Kidney epithelial cell (primary cell): Measurements from ENCODE around the gene GNE. TPM values are rescaled to one million over a fixed set of nuclear protein-coding genes. Genes with fewer than 3 reads are reported as not detected.

Experiments used
- DNase-seq: peaks from one replicate; pipeline ENCODE4 v3.0.0-alpha.2; 2010; ENCODE audit warnings: low read depth
- H3K27me3 ChIP-seq: 2 replicates; pipeline ENCODE4 v1.6.0; 2011; ENCODE audit warnings: low read length; ENCODE audit not compliant: control insufficient read depth, insufficient read depth
- H3K36me3 ChIP-seq: 2 replicates; pipeline ENCODE4 v1.5.1; 2011; ENCODE audit warnings: low read length; ENCODE audit not compliant: control insufficient read depth, insufficient read depth
- H3K4me3 ChIP-seq: 2 replicates; pipeline ENCODE4 v1.5.1; 2011; ENCODE audit warnings: low read depth, mild to moderate bottlenecking, control low read depth, low read length
- total RNA-seq: library from RNA; depleted of rRNA; stranded (reverse); fragments of >200 nt; gene quantifications from 2 replicates; pipeline ENCODE4 v1.2.3, GENCODE V29; 2015
- TF ChIP-seq, protein P1 (sequence below): IDR thresholded peaks from 2 replicates; pipeline ENCODE4 v1.5.1; 2011; ENCODE audit warnings: mild to moderate bottlenecking, moderate library complexity, low read length, control low read depth, inconsistent platforms; ENCODE audit not compliant: insufficient read depth, poor library complexity, severe bottlenecking

The GNE gene
- total RNA-seq, 1 donor from 2014 or later: 23.9 TPM

DNA sequence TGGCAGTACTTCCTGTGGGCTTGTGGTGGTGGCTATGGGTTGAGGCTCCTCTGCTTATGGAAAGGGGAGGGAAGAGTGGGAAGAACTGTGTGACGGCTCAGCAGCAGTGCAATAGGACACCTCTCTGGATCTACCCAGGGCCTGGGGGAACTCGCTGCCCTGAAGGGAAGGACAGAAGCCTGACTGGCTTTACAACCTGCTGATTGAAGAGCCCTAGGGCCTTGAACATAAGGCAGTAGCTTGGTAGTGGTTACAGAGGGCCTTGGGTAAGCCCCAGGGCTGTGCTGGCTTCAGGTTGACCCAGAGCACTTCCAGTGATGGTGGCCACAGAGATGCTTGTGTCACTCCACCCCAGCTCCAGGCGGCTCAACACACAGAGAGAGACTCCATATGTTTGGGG, 83.5 kb downstream of the GNE start:
- H3K36me3 ChIP-seq: no peaks in the 10 kb centered on the region
- no peak overlapping the region for H3K4me3 ChIP-seq
- H3K27me3 ChIP-seq: no peaks in the 10 kb centered on the region
- TF ChIP-seq, protein P1, sequence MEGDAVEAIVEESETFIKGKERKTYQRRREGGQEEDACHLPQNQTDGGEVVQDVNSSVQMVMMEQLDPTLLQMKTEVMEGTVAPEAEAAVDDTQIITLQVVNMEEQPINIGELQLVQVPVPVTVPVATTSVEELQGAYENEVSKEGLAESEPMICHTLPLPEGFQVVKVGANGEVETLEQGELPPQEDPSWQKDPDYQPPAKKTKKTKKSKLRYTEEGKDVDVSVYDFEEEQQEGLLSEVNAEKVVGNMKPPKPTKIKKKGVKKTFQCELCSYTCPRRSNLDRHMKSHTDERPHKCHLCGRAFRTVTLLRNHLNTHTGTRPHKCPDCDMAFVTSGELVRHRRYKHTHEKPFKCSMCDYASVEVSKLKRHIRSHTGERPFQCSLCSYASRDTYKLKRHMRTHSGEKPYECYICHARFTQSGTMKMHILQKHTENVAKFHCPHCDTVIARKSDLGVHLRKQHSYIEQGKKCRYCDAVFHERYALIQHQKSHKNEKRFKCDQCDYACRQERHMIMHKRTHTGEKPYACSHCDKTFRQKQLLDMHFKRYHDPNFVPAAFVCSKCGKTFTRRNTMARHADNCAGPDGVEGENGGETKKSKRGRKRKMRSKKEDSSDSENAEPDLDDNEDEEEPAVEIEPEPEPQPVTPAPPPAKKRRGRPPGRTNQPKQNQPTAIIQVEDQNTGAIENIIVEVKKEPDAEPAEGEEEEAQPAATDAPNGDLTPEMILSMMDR: no peak
- DNase-seq: no peak

DNA sequence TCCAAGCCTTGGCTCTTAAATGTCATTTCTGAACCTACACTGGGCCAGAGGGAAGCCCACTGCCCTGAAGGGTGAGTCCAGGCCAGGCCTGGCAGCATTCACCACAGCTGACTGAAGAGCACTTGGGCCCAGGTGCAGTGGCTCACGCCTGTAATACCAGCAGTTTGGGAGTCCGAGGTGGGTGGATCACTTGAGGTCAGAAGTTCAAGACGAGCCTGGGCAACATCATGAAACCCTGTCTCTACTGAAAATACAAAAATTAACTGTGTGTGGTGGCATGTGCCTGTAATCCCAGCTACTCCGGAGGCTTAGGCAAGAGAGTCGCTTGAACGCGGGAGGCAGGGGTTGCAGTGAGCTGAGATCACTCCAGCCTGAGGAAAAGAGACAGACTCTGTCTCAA, 84.0 kb downstream of the GNE start:
- Histone ChIP-seq H3K4me3 (no peak overlapping the region), H3K27me3 (no peaks in the 10 kb centered on the region), H3K36me3 (no peaks in the 10 kb centered on the region)
- DNase-seq: no peak
- TF ChIP-seq, protein P1: no peak

- no peak for DNase-seq
- no peaks in the 10 kb centered on the region for H3K36me3 ChIP-seq
- no peaks in the 10 kb centered on the region for H3K27me3 ChIP-seq
- no peak overlapping the region for H3K4me3 ChIP-seq
- TF ChIP-seq, protein P1: no peak
Measured at GRCh38 chr9:36173861-36174260, 84.4 kb downstream of the GNE start.

GRCh38 chr9:36170531-36170930, 87.7 kb downstream of the GNE start:
- H3K27me3 ChIP-seq: no peaks in the 10 kb centered on the region
- no peak overlapping the region for H3K4me3 ChIP-seq
- DNase-seq: no peak
- TF ChIP-seq, protein P1: no peak
- H3K36me3 ChIP-seq: no peaks in the 10 kb centered on the region

GRCh38 chr9:36169708-36170107, 88.5 kb downstream of the GNE start:
- no peaks in the 10 kb centered on the region for H3K27me3 ChIP-seq
- no peak for DNase-seq
- H3K4me3 ChIP-seq: no peak overlapping the region
- no peaks in the 10 kb centered on the region for H3K36me3 ChIP-seq
- TF ChIP-seq, protein P1: no peak

DNA sequence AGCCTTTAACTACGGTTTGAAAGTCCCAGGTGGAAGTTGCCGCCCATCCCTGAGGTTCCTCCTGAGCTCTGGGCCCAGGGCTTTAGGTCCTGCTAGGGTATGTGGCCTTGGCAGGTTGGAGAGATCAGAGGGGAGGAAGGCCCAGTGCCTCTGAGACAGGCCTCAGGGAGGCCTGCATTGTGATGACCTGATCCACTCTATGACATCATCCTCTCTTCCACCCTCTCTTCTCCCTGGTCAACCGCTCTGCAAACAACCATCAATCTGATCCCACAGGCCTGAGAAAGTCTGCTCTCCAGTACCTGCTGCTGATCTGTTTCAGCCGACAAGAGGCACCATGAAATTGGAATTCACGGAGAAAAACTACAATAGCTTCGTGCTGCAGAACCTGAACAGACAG, 89.1 kb downstream of the GNE start, which contains the start of gene CCIN:
Gene CCIN (plus strand): TSS at position 223 of the 400 bp plus-strand sequence. CDS start 115 bp downstream, at position 338.
- TF ChIP-seq, protein P1: no peak
- Histone ChIP-seq H3K27me3 (no peaks in the 10 kb centered on the region), H3K36me3 (no peaks in the 10 kb centered on the region), H3K4me3 (no peak within 1 kb of the TSS)
- no peak for DNase-seq
